PC-3 (cell line): ENCODE data around the gene SCN10A. TPM values are rescaled to one million over a fixed set of nuclear protein-coding genes. Genes with fewer than 3 reads are reported as not detected.

Experiments used
- ATAC-seq: fragments of 200-7000 bp; cut with Tn5 transposase; 2 replicates; pipeline ENCODE4 v1.9.1; 2020; ENCODE audit warnings: mild to moderate bottlenecking, moderate library complexity
- BruUV-seq: library from RNA; stranded (reverse); fragments of 400-500 nt; replicated peaks from 2 replicates; lab custom pipeline; 2021; lab: Mats Ljungman, UMichigan
- CTCF ChIA-PET: fragments of 300-600 bp; sonication (Branson Sonifier 250); formaldehyde crosslinking; loops from one replicate; lab custom pipeline; 2022; ENCODE audit warnings: antibody characterized with exemption; lab: Charles Lee
- POLR2A ChIA-PET: fragments of 300-600 bp; sonication (Branson Sonifier 250); formaldehyde crosslinking; loops from one replicate; lab custom pipeline; 2022; ENCODE audit warnings: antibody characterized with exemption; ENCODE audit not compliant: unreplicated experiment; lab: Charles Lee
- DNase-seq: peaks from one replicate; pipeline ENCODE4 v3.0.0-alpha.2; 2015
- H2AFZ ChIP-seq: fragments of 300-600 bp; sonication (generic); 2 replicates; pipeline ENCODE4 v1.6.0; 2016; ENCODE audit warnings: antibody characterized with exemption, low read length
- H3F3A ChIP-seq: fragments of 300-600 bp; sonication (generic); one replicate; pipeline ENCODE4 v1.6.0; 2017; ENCODE audit warnings: antibody characterized with exemption, low read length, control low read depth, mild to moderate bottlenecking; ENCODE audit not compliant: unreplicated experiment
- H3K27ac ChIP-seq: fragments of 300-600 bp; sonication (generic); 2 replicates; pipeline ENCODE4 v1.5.1; 2016; ENCODE audit warnings: mild to moderate bottlenecking, low read length
- H3K27me3 ChIP-seq: fragments of 300-600 bp; sonication (generic); 2 replicates; pipeline ENCODE4 v1.6.1; 2016; ENCODE audit warnings: low read length, mixed read lengths
- H3K36me3 ChIP-seq: fragments of 300-600 bp; sonication (generic); 2 replicates; pipeline ENCODE4 v1.6.1; 2016; ENCODE audit warnings: low read depth, mixed run types, low read length, mixed read lengths
- H3K4me1 ChIP-seq: fragments of 300-600 bp; sonication (generic); 2 replicates; pipeline ENCODE4 v1.5.1; 2016; ENCODE audit warnings: low read length; ENCODE audit not compliant: insufficient read depth
- H3K4me2 ChIP-seq: fragments of 300-600 bp; sonication (generic); 2 replicates; pipeline ENCODE4 v1.6.0; 2016; ENCODE audit warnings: low read length
- H3K4me3 ChIP-seq: fragments of 300-600 bp; sonication (generic); 2 replicates; pipeline ENCODE4 v1.5.1; 2016; ENCODE audit warnings: mild to moderate bottlenecking, low read length, mixed read lengths
- H3K79me2 ChIP-seq: fragments of 300-600 bp; sonication (generic); 2 replicates; pipeline ENCODE4 v1.6.1; 2017; ENCODE audit warnings: low read length, mixed read lengths
- H3K9ac ChIP-seq: fragments of 300-600 bp; sonication (generic); 2 replicates; pipeline ENCODE4 v1.6.0; 2016; ENCODE audit warnings: mild to moderate bottlenecking, low read length
- H3K9me2 ChIP-seq: fragments of 300-600 bp; sonication (generic); replicated peaks from 2 replicates; pipeline ENCODE4 v1.6.1; 2016; ENCODE audit warnings: mixed run types, low read length, mixed read lengths
- H3K9me3 ChIP-seq: fragments of 300-600 bp; sonication (generic); 2 replicates; pipeline ENCODE4 v1.6.1; 2016; ENCODE audit warnings: low read length, mixed read lengths
- H4K20me1 ChIP-seq: fragments of 300-600 bp; sonication (generic); 2 replicates; pipeline ENCODE4 v1.6.1; 2016; ENCODE audit warnings: low read length, mixed read lengths
- EZH2 ChIP-seq: fragments of 300-600 bp; sonication (generic); IDR thresholded peaks from one replicate; pipeline ENCODE4 v1.6.1; 2017; ENCODE audit warnings: antibody characterized with exemption, mild to moderate bottlenecking, low read length; ENCODE audit not compliant: unreplicated experiment
- EZH2phosphoT487 ChIP-seq: fragments of 300-600 bp; sonication (generic); IDR thresholded peaks from 2 replicates; pipeline ENCODE4 v1.6.1; 2018; ENCODE audit warnings: mild to moderate bottlenecking, antibody characterized with exemption, low read length, borderline replicate concordance
- intact Hi-C: fragments of 100-400 bp; cut with micrococcal nuclease; formaldehyde crosslinking; loops from 2 replicates; pipeline ENCODE4 v1.9.0; 2023
- total RNA-seq: library from RNA; depleted of rRNA; stranded (reverse); fragments of >200 nt; gene quantifications from 2 replicates; pipeline ENCODE4 v1.2.3, GENCODE V29; 2014
- TF ChIP-seq, protein P1 (sequence below): fragments of 300-600 bp; sonication (generic); conservative IDR thresholded peaks from 2 replicates; pipeline ENCODE4 v1.5.1; 2017; ENCODE audit warnings: antibody characterized with exemption, low read depth, mild to moderate bottlenecking, low read length

The SCN10A gene
- total RNA-seq, 1 experiment from 2014 or later, result not detected

DNA sequence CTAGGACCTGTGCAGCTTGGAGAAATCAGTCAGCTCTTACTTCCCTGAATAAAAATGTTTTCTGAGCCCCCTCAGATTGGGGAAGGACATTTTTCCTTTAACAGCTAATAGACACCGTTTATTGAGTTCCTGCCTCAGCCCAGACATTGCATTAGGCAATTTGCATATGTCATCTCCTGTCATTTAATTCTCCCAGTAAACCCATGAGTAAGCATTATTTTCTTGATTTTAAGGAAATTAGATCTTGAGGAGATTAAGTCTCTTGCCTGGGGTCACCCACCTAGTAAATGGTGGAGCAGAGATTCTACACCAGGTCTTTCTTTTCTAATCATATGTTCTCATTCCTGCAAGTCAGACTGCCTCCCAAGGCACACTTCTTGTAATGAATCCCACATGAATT is 88.0 kb downstream of the SCN10A start:
- H3K9me2 ChIP-seq, result no peaks in the 10 kb centered on the region
- H3K4me2 ChIP-seq, result no peak overlapping the region
- H3K27me3 ChIP-seq, result peaks cover 50% of the 10 kb centered on the region
- H3F3A ChIP-seq, result no peaks in the 10 kb centered on the region
- H2AFZ ChIP-seq, result no peak overlapping the region
- no peaks in the 10 kb centered on the region for H4K20me1 ChIP-seq
- POLR2A ChIA-PET, result no interaction called here
- H3K9me3 ChIP-seq, result no peaks in the 10 kb centered on the region
- no peak overlapping the region for H3K27ac ChIP-seq
- H3K9ac ChIP-seq, result no peak overlapping the region
- CTCF ChIA-PET, result no interaction called here
- intact Hi-C loops, result no loop called here
- no peaks in the 10 kb centered on the region; the same call in 1 of the 2 replicates for H3K4me1 ChIP-seq
- ATAC-seq, result no peak
- no peak for DNase-seq
- H3K36me3 ChIP-seq, result no peaks in the 10 kb centered on the region
- no peaks in the 10 kb centered on the region for H3K79me2 ChIP-seq
- no TSS peak for BruUV-seq
- no peak for TF ChIP-seq EZH2
- TF ChIP-seq, protein P1, sequence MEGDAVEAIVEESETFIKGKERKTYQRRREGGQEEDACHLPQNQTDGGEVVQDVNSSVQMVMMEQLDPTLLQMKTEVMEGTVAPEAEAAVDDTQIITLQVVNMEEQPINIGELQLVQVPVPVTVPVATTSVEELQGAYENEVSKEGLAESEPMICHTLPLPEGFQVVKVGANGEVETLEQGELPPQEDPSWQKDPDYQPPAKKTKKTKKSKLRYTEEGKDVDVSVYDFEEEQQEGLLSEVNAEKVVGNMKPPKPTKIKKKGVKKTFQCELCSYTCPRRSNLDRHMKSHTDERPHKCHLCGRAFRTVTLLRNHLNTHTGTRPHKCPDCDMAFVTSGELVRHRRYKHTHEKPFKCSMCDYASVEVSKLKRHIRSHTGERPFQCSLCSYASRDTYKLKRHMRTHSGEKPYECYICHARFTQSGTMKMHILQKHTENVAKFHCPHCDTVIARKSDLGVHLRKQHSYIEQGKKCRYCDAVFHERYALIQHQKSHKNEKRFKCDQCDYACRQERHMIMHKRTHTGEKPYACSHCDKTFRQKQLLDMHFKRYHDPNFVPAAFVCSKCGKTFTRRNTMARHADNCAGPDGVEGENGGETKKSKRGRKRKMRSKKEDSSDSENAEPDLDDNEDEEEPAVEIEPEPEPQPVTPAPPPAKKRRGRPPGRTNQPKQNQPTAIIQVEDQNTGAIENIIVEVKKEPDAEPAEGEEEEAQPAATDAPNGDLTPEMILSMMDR, result no peak
- TF ChIP-seq EZH2phosphoT487, result no peak
- no peak overlapping the region for H3K4me3 ChIP-seq

DNA sequence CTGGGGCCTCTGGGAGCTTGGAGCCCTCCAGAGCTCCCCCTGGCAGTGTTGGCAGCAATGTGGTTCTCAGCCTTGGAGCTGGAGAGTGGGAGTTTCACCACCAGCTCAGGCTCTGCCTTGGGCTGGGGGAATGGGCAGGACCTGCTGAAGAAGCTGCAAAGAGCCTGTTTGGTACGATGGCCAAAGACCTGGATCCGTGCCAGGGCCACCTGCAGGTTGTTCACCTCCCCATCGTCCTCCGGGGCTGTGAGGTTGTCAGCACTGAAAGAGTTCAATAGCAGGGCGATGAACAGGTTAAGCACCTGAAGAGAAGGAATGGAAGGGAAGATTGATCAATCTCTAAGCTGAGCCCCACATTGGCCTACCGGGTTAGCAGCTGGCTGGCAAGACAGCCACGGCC is 89.3 kb downstream of the SCN10A start:
- H3K4me1 ChIP-seq, result no peaks in the 10 kb centered on the region; the same call in 1 of the 2 replicates
- no peak for DNase-seq
- POLR2A ChIA-PET, result no interaction called here
- H3K9me3 ChIP-seq, result no peaks in the 10 kb centered on the region
- ATAC-seq, result no peak
- H3K27ac ChIP-seq, result no peak overlapping the region
- BruUV-seq, result no TSS peak
- no peak overlapping the region for H3K4me2 ChIP-seq
- CTCF ChIA-PET, result no interaction called here
- no peak overlapping the region for H2AFZ ChIP-seq
- TF ChIP-seq EZH2, result no peak
- TF ChIP-seq, protein P1, result no peak
- TF ChIP-seq EZH2phosphoT487, result no peak
- no peaks in the 10 kb centered on the region for H3K36me3 ChIP-seq
- H3K79me2 ChIP-seq, result no peaks in the 10 kb centered on the region
- H3K27me3 ChIP-seq, result peaks cover 54% of the 10 kb centered on the region
- no peaks in the 10 kb centered on the region for H3F3A ChIP-seq
- H3K9me2 ChIP-seq, result no peaks in the 10 kb centered on the region
- intact Hi-C loops, result no loop called here
- H3K4me3 ChIP-seq, result no peak overlapping the region
- H4K20me1 ChIP-seq, result no peaks in the 10 kb centered on the region
- H3K9ac ChIP-seq, result no peak overlapping the region

DNA sequence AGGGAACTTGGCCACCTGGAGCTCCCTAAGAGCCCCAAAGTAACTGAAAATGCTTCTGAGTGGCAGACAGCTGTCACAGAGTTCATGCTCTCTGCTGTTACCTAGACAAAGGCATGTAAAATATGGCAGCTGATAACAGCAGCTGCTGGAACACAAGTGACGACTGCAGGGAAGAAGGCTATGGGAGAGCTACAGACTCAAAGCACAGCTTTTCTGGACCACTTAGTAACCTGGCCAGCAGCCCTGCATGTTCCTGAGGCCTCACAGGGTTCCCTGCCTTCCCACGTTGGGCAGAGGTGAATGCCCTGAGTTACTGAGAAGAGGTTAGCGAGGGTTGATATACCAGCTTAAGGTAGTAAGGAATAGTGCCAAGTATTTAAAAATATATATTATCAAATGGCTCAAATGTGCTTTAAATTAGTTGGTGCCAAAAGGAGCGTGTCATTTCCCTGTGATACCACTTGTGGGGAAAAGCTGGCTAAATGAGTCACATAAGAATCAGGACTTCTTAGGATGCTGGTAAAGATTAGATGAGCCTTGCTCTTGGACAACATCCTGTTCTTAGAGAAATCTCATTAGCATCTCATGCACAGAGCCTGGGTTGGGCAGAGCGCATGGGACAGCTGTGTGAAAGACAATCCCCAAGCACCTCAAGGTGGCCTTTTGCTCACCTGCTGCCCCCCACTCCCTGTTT is 90.1 kb downstream of the SCN10A start:
- Histone ChIP-seq H3K9ac (no peak overlapping the region), H2AFZ (no peak overlapping the region), H3K9me2 (no peaks in the 10 kb centered on the region), H3K9me3 (no peaks in the 10 kb centered on the region), H3K27me3 (peaks cover 61% of the 10 kb centered on the region), H3K4me3 (no peak overlapping the region), H3K4me1 (no peaks in the 10 kb centered on the region; the same call in 1 of the 2 replicates), H3K4me2 (no peak overlapping the region), H3F3A (no peaks in the 10 kb centered on the region), H3K79me2 (no peaks in the 10 kb centered on the region), H3K36me3 (no peaks in the 10 kb centered on the region), H3K27ac (no peak overlapping the region), H4K20me1 (no peaks in the 10 kb centered on the region)
- BruUV-seq, result no TSS peak
- TF ChIP-seq, protein P1, result no peak
- TF ChIP-seq EZH2 (no peak), EZH2phosphoT487 (no peak)
- intact Hi-C loops, result no loop called here
- ChIA-PET POLR2A (no interaction called here), CTCF (no interaction called here)
- ATAC-seq (no peak), DNase-seq (no peak)
